AML-193 (cell line): ENCODE results near the gene SMAGP.

Source experiments
- DNase-seq, 2 experiments: peaks; one replicate each; lab custom pipeline; 2025; lab: John Stamatoyannopoulos, UW

Gene SMAGP

DNA sequence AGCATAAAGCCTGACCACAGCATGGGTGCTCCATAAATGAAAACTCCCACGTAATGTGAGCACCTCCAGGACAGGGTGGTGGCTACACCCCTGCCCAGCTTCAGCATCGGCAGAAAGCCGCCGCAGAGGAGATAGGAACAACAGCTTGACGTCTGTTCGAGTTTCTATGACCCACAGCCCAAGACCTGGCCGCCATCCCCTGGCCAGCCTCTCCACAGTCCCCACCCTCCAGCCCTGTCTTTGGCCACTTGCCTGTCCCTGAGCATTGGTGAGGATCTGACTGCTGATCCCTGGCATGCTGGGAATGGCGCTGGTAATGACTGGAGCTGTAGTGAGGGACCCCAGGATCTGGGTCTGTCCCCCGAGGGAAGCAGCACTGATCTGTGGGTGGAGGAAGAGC, 73.7 kb downstream of the SMAGP start:
- DNase-seq, result no peak

GRCh38 chr12:51195841-51196240, 74.4 kb downstream of the SMAGP start:
- no peak for DNase-seq
